ENCODE results near the gene SIGLEC15.

DNA sequence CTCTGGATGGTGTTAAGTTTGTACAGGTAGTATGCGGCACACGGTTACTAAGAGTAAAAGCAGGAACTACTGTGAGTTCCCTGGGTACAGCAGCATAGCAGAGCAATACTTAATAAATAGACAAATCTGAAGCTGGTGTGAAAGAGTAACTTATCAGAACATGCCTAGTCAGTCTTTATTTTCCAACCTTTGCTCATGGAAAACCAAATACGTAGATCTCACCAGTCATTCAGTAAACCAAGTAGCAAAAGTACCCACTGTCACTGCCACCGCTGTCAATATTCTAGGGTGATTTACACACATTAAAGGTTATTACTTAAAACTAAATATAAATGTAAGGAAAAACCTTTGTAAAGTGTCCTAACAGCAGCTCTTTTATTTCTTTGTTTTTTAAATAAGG lies 35.0 kb downstream of the SIGLEC15 start:
- TF ChIP-seq, protein P1, sequence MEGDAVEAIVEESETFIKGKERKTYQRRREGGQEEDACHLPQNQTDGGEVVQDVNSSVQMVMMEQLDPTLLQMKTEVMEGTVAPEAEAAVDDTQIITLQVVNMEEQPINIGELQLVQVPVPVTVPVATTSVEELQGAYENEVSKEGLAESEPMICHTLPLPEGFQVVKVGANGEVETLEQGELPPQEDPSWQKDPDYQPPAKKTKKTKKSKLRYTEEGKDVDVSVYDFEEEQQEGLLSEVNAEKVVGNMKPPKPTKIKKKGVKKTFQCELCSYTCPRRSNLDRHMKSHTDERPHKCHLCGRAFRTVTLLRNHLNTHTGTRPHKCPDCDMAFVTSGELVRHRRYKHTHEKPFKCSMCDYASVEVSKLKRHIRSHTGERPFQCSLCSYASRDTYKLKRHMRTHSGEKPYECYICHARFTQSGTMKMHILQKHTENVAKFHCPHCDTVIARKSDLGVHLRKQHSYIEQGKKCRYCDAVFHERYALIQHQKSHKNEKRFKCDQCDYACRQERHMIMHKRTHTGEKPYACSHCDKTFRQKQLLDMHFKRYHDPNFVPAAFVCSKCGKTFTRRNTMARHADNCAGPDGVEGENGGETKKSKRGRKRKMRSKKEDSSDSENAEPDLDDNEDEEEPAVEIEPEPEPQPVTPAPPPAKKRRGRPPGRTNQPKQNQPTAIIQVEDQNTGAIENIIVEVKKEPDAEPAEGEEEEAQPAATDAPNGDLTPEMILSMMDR (IDR thresholded peaks at IDR 0.05; ENCODE audit: insufficient read depth, low read length), result no peak
- TF ChIP-seq, protein P2, sequence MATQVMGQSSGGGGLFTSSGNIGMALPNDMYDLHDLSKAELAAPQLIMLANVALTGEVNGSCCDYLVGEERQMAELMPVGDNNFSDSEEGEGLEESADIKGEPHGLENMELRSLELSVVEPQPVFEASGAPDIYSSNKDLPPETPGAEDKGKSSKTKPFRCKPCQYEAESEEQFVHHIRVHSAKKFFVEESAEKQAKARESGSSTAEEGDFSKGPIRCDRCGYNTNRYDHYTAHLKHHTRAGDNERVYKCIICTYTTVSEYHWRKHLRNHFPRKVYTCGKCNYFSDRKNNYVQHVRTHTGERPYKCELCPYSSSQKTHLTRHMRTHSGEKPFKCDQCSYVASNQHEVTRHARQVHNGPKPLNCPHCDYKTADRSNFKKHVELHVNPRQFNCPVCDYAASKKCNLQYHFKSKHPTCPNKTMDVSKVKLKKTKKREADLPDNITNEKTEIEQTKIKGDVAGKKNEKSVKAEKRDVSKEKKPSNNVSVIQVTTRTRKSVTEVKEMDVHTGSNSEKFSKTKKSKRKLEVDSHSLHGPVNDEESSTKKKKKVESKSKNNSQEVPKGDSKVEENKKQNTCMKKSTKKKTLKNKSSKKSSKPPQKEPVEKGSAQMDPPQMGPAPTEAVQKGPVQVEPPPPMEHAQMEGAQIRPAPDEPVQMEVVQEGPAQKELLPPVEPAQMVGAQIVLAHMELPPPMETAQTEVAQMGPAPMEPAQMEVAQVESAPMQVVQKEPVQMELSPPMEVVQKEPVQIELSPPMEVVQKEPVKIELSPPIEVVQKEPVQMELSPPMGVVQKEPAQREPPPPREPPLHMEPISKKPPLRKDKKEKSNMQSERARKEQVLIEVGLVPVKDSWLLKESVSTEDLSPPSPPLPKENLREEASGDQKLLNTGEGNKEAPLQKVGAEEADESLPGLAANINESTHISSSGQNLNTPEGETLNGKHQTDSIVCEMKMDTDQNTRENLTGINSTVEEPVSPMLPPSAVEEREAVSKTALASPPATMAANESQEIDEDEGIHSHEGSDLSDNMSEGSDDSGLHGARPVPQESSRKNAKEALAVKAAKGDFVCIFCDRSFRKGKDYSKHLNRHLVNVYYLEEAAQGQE (IDR thresholded peaks at IDR 0.05; ENCODE audit: insufficient replicate concordance, low read depth), result no peak
- no peak for TF ChIP-seq POLR2AphosphoS5 (IDR thresholded peaks at IDR 0.05; ENCODE audit: low read depth)
- no peak for TF ChIP-seq GABPA (IDR thresholded peaks at IDR 0.05; ENCODE audit: low read depth)
- no peak for TF ChIP-seq SPI1 (IDR thresholded peaks at IDR 0.05; ENCODE audit: borderline replicate concordance, low read depth)

All from HL-60 (cell line).